K562 (cell line): Measurements from ENCODE around the gene KRT24. TPM values are rescaled to one million over a fixed set of nuclear protein-coding genes. Genes with fewer than 3 reads are reported as not detected.

Source experiments
- ATAC-seq: fragments of 200-7000 bp; cut with Tn5 transposase; 3 replicates; pipeline ENCODE4 v1.9.1; 2020; ENCODE audit warnings: moderate library complexity
- BruUV-seq: library from RNA; stranded (reverse); fragments of 400-500 nt; replicated peaks from 2 replicates; lab custom pipeline; 2021; lab: Mats Ljungman, UMichigan
- CTCF ChIA-PET: fragments of 300-600 bp; formaldehyde crosslinking; extraction: SDS; loops from one replicate; lab custom pipeline; 2021; ENCODE audit warnings: low intra/inter-chr PET ratio; lab: Yijun Ruan, JAX
- POLR2A ChIA-PET: fragments of 300-600, 350-650 bp; sonication (Branson Sonifier 250); formaldehyde crosslinking; extraction: SDS; loops from one replicate; lab custom pipeline; 2021; ENCODE audit warnings: antibody characterized with exemption, inconsistent platforms; lab: Yijun Ruan, JAX
- DNase-seq, 4 experiments: peaks; one replicate each; pipeline versions ENCODE4 v3.0.0 to v3.0.0-alpha.2; 2011 to 2018; ENCODE audit warnings: low spot score in 3 of 4, mixed read lengths in 3 of 4; ENCODE audit errors: extremely low read depth in 1 of 4
- FAIRE-seq: peaks from 2 replicates; lab custom pipeline; 2011; peaks lifted over from hg19 to GRCh38; lab: Jason Lieb, UNC
- H2AFZ ChIP-seq: 2 replicates; pipeline ENCODE4 v1.6.0; 2011; ENCODE audit warnings: low read depth, low read length, control low read depth, inconsistent platforms
- H3K27ac ChIP-seq: fragments of 200-600 bp; 3 replicates; pipeline ENCODE4 v1.8.0; 2011; ENCODE audit warnings: low read depth, mild to moderate bottlenecking, control low read depth, inconsistent platforms, low read length, moderate library complexity, mixed read lengths; ENCODE audit errors: extremely low read depth
- H3K27me3 ChIP-seq, 2 experiments: fragments of 300-600 bp in 1 of 2; 2 replicates in 1 of 2; 3 replicates in 1 of 2; pipeline versions ENCODE4 v1.6.0 to v1.8.0; 2011; ENCODE audit warnings: inconsistent platforms in 2 of 2, low read length in 2 of 2, mild to moderate bottlenecking in 1 of 2, mixed read lengths in 1 of 2, moderate library complexity in 1 of 2; ENCODE audit not compliant: control insufficient read depth in 2 of 2, insufficient read depth in 2 of 2
- H3K36me3 ChIP-seq: fragments of 300-600 bp; 3 replicates; pipeline ENCODE4 v1.8.0; 2011; ENCODE audit warnings: mild to moderate bottlenecking, low read length, inconsistent platforms; ENCODE audit not compliant: control insufficient read depth, insufficient read depth
- H3K4me1 ChIP-seq, 2 experiments: fragments of 200-600 bp in 1 of 2; replicated peaks in 1 of 2; 2 replicates in 1 of 2; 3 replicates in 1 of 2; pipeline versions ENCODE4 v1.5.1 to v1.8.0; 2011; ENCODE audit warnings: inconsistent platforms in 2 of 2, low read length in 2 of 2, mild to moderate bottlenecking in 1 of 2, mixed read lengths in 1 of 2, moderate library complexity in 1 of 2; ENCODE audit not compliant: control insufficient read depth in 2 of 2, insufficient read depth in 2 of 2
- H3K4me2 ChIP-seq: 2 replicates; pipeline ENCODE4 v1.6.1; 2011; ENCODE audit warnings: low read length, control low read depth, inconsistent platforms, mixed read lengths; ENCODE audit not compliant: insufficient read depth
- H3K4me3 ChIP-seq: fragments of 200-600 bp; sonication (generic), shearing (Covaris generic); 2 replicates; pipeline ENCODE4 v1.5.1; 2016; ENCODE audit warnings: control low read depth, inconsistent platforms
- H3K79me2 ChIP-seq: fragments of 200-600 bp; 3 replicates; pipeline ENCODE4 v1.8.0; 2011; ENCODE audit warnings: low read length, inconsistent platforms; ENCODE audit not compliant: control insufficient read depth, insufficient read depth
- H3K9ac ChIP-seq, 2 experiments: 2 replicates each; pipeline versions ENCODE4 v1.6.0 to v1.6.1; 2011; ENCODE audit warnings: low read depth in 2 of 2, low read length in 2 of 2, control low read depth in 1 of 2, inconsistent platforms in 1 of 2, mild to moderate bottlenecking in 1 of 2, mixed read lengths in 1 of 2; ENCODE audit not compliant: insufficient read depth in 1 of 2
- H3K9me1 ChIP-seq: one replicate; pipeline ENCODE4 v1.6.0; 2011; ENCODE audit warnings: inconsistent platforms, mild to moderate bottlenecking, low read length, moderate library complexity; ENCODE audit not compliant: control insufficient read depth, insufficient read depth
- H3K9me3 ChIP-seq: replicated peaks from 2 replicates; pipeline ENCODE4 v1.5.1; 2011; ENCODE audit warnings: low read depth, low read length, inconsistent platforms; ENCODE audit not compliant: control insufficient read depth, insufficient read depth
- H4K20me1 ChIP-seq: replicated peaks from 2 replicates; pipeline ENCODE4 v1.6.1; 2011; ENCODE audit warnings: low read length, inconsistent platforms, mixed read lengths; ENCODE audit not compliant: control insufficient read depth, insufficient read depth
- ATF6 ChIP-seq: sonication (generic); formaldehyde crosslinking; IDR thresholded peaks from 2 replicates; pipeline ENCODE4 v1.4.0; 2020; ENCODE audit warnings: mild to moderate bottlenecking, missing genetic modification reagents
- CTCF ChIP-seq, 3 experiments: IDR thresholded peaks in 2 of 3; conservative IDR thresholded peaks in 1 of 3; 2 replicates each; pipeline ENCODE4 v1.5.1; 2011 to 2012; ENCODE audit warnings: low read length in 3 of 3, mild to moderate bottlenecking in 3 of 3, control low read depth in 2 of 3, improper control_type of control experiment in 1 of 3, inconsistent platforms in 1 of 3, low read depth in 1 of 3, mixed read lengths in 1 of 3, moderate library complexity in 1 of 3; ENCODE audit not compliant: insufficient read depth in 2 of 3
- ELF2 ChIP-seq: fragments of 250-450 bp; sonication (Bioruptor Pico); IDR thresholded peaks from 2 replicates; pipeline ENCODE4 v1.5.0; 2021; ENCODE audit warnings: mild to moderate bottlenecking
- LARP7 ChIP-seq: fragments of 450-650 bp; IDR thresholded peaks from 2 replicates; pipeline ENCODE4 v1.6.1; 2016
- LCOR ChIP-seq: sonication (generic); formaldehyde crosslinking; IDR thresholded peaks from 2 replicates; pipeline ENCODE4 v1.8.0; 2022; ENCODE audit warnings: mild to moderate bottlenecking, missing genetic modification reagents
- NFIC ChIP-seq: fragments of 450-650 bp; IDR thresholded peaks from 2 replicates; pipeline ENCODE4 v1.6.1; 2017; ENCODE audit warnings: mild to moderate bottlenecking, inconsistent platforms
- PPARD ChIP-seq: fragments of 250-450 bp; sonication (Bioruptor Pico); IDR thresholded peaks from 2 replicates; pipeline ENCODE4 v1.8.0; 2022; ENCODE audit warnings: inconsistent platforms, mild to moderate bottlenecking, moderate library complexity
- TCF3 ChIP-seq: sonication (generic); formaldehyde crosslinking; IDR thresholded peaks from 2 replicates; pipeline ENCODE4 v1.4.0; 2020; ENCODE audit warnings: mild to moderate bottlenecking, missing genetic modification reagents
- TEAD4 ChIP-seq, 2 experiments: sonication (generic) in 1 of 2; formaldehyde crosslinking in 1 of 2; IDR thresholded peaks; 2 replicates each; pipeline versions ENCODE4 v1.6.1 to v1.8.0; 2012 to 2022; ENCODE audit warnings: borderline replicate concordance in 1 of 2, inconsistent platforms in 1 of 2, low read length in 1 of 2, mild to moderate bottlenecking in 1 of 2, missing genetic modification reagents in 1 of 2
- ZFP91 ChIP-seq: sonication (generic); formaldehyde crosslinking; IDR thresholded peaks from 2 replicates; pipeline ENCODE4 v1.8.0; 2022; ENCODE audit warnings: mild to moderate bottlenecking, missing genetic modification reagents
- in situ Hi-C: fragments of 300-500 bp; cut with MboI; formaldehyde crosslinking; loops from 4 replicates; pipeline ENCODE4 v1.15.0; 2018; ENCODE audit warnings: inconsistent platforms, mixed read lengths
- intact Hi-C: fragments of 100-400 bp; cut with micrococcal nuclease; formaldehyde crosslinking; loops from 2 replicates; pipeline ENCODE4 v1.14.2; 2022
- polyA plus RNA-seq, 8 experiments: library from polyadenylated mRNA; depleted of rRNA in 4 of 8; stranded (reverse) in 5 of 8; unstranded in 3 of 8; fragments of >200 nt; fragmentation: Nextera tagmentation in 2 of 8; fragmentation: Illumina TruSeq in 1 of 8; extraction: Ambion mirVana in 2 of 8; extraction: Trizol in 1 of 8; gene quantifications; 2 replicates each; pipeline versions ENCODE4 v1.2.1 to v1.2.3, GENCODE V29; 2011 to 2014; ENCODE audit warnings: inconsistent platforms in 1 of 8, missing spikeins in 1 of 8
- total RNA-seq, 7 experiments: library from RNA; depleted of rRNA in 6 of 7; stranded (reverse); fragments of >200 nt in 6 of 7; fragmentation: Illumina TruSeq in 2 of 7; extraction: Trizol in 2 of 7; gene quantifications; 2 replicates each; pipeline versions ENCODE4 v1.2.1 to v1.2.3, GENCODE V29; 2011 to 2021; ENCODE audit warnings: low replicate concordance in 1 of 7

The KRT24 gene
- total and polyA plus RNA-seq, 9 of the 15 experiments (the other 6 are each of a cell fraction or from before 2014, with no cell fraction given) = not detected

DNA sequence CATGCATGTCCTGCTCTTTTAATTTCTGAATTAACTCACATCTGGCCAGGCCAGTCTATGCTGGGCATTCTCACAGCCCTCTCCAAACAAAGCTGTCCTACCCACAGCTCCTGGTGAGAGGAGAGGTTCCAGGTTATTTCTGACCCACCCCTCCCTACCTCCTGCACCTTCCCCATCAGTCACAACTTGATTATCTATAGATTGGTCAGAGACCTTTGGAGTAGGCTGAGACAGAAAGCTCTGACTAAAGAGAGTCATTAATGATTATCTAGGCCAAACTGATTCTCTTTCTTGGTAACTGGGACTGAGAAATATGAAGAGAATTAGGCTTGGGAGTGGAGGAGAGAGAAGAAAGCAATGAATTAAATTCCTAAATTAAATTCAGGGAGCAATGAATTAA lies 37.2 kb downstream of the KRT24 start:
- H3K4me2 ChIP-seq = no peak overlapping the region
- in situ Hi-C loops = no loop called here
- H3K27ac ChIP-seq = no peak overlapping the region
- no TSS peak for BruUV-seq
- CTCF ChIA-PET = no interaction called here
- TF ChIP-seq TEAD4 (IDR thresholded peaks at IDR 0.05; ENCODE audit: low read length) = no peak
- TF ChIP-seq TEAD4 (CRISPR knock-in tag; IDR thresholded peaks at IDR 0.05; ENCODE audit: borderline replicate concordance) = no peak
- no peak for TF ChIP-seq ZFP91 (CRISPR knock-in tag)
- TF ChIP-seq NFIC = no peak
- TF ChIP-seq ELF2 (CRISPR knock-in tag) = no peak
- no peak for TF ChIP-seq ATF6
- TF ChIP-seq PPARD = no peak
- no peak for TF ChIP-seq TCF3 (CRISPR knock-in tag)
- no peak for TF ChIP-seq CTCF (IDR thresholded peaks at IDR 0.05 in 2 of 3, conservative IDR thresholded peaks at IDR 0.05 in 1 of 3; ENCODE audit: insufficient read depth in 2 of 3, low read depth in 1 of 3, low read length in 3 of 3)
- TF ChIP-seq LARP7 = no peak
- no peak for TF ChIP-seq LCOR (CRISPR knock-in tag)
- no peak overlapping the region for H3K4me3 ChIP-seq
- H2AFZ ChIP-seq = no peak overlapping the region
- peaks cover 16 to 31% of the 10 kb centered on the region in 2 experiments; a peak in 4 of 5 replicates for H3K27me3 ChIP-seq
- POLR2A ChIA-PET = interaction anchor here (1.9 kb wide), 1 partner anchor 21 kb away, joined by 6 read pairs; no protein-coding TSS in a partner anchor
- H3K9me3 ChIP-seq = no peaks in the 10 kb centered on the region
- no peak overlapping the region for H3K9ac ChIP-seq
- H3K36me3 ChIP-seq = no peaks in the 10 kb centered on the region
- H3K9me1 ChIP-seq = no peaks in the 10 kb centered on the region
- DNase-seq = no peak
- intact Hi-C loops = no loop called here
- peaks cover 0 to 3% of the 10 kb centered on the region in 2 experiments; a peak in 1 of 5 replicates for H3K4me1 ChIP-seq
- FAIRE-seq = no peak
- H3K79me2 ChIP-seq = no peaks in the 10 kb centered on the region
- ATAC-seq = no peak
- H4K20me1 ChIP-seq = 0 out of 2 replicates have a peak, but pooled peaks cover 3% of the 10 kb centered on the region
